Prostate gland (tissue), 2 donors: ENCODE data around the gene CRADD. TPM values are rescaled to one million over a fixed set of nuclear protein-coding genes. Genes with fewer than 3 reads are reported as not detected.
A peak's percentile ranks its signal among the peaks of the same experiment; 100 is the strongest.

ENCODE experiments used
- DNase-seq: peaks from one replicate; pipeline ENCODE4 v3.0.0-alpha.2; 2019; ENCODE audit warnings: low spot score
- H3K27ac ChIP-seq, 2 donors: fragments of 200-600 bp; sonication (generic); 2 replicates each; pipeline ENCODE4 v1.5.1; 2017 to 2019
- H3K27me3 ChIP-seq: fragments of 200-600 bp; sonication (generic); replicated peaks from 2 replicates; pipeline ENCODE4 v1.5.1; 2019; ENCODE audit not compliant: insufficient read depth
- H3K36me3 ChIP-seq, 2 donors: fragments of 200-600 bp; sonication (generic); 1 replicate in 1 of 2; 2 replicates in 1 of 2; pipeline versions ENCODE4 v1.5.1 to v1.8.1; 2017 to 2019
- H3K4me1 ChIP-seq: fragments of 200-600 bp; sonication (generic); replicated peaks from 2 replicates; pipeline ENCODE4 v1.5.1; 2019
- H3K4me3 ChIP-seq, 2 donors: fragments of 200-600 bp; sonication (generic); 2 replicates each; pipeline ENCODE4 v1.5.1; 2017 to 2019
- H3K9me3 ChIP-seq: fragments of 200-600 bp; sonication (generic); 2 replicates; pipeline ENCODE4 v1.5.1; 2017
- CTCF ChIP-seq, 4 experiments: fragments of 200-600 bp in 2 of 4; fragments of 450-650 bp in 2 of 4; sonication (generic) in 2 of 4; IDR thresholded peaks; 1 replicate in 3 of 4; 2 replicates in 1 of 4; pipeline ENCODE4 v1.5.1; 2016 to 2019; ENCODE audit warnings: antibody characterized with exemption in 4 of 4, mild to moderate bottlenecking in 2 of 4, moderate library complexity in 2 of 4
- POLR2A ChIP-seq: fragments of 450-650 bp; IDR thresholded peaks from one replicate; pipeline ENCODE4 v1.6.1; 2016; ENCODE audit warnings: antibody characterized with exemption, mild to moderate bottlenecking
- POLR2AphosphoS5 ChIP-seq: sonication (generic); formaldehyde crosslinking; IDR thresholded peaks from one replicate; pipeline ENCODE4 v1.6.1; 2017; ENCODE audit warnings: antibody characterized with exemption
- WGBS: methylation state at CpG from one replicate; pipeline ENCODE4 v1.1.5; 2018; 5-methylcytosine and 5-hydroxymethylcytosine counted together
- intact Hi-C: fragments of 100-400 bp; cut with DNase I; formaldehyde crosslinking; loops from one replicate; pipeline ENCODE4 v1.14.2; 2022
- total RNA-seq, 2 donors: library from RNA; depleted of rRNA; stranded (reverse); fragments of >200 nt; gene quantifications; one replicate each; pipeline ENCODE4 v1.1.0, GENCODE V29; 2016

The CRADD gene
- total RNA-seq, 2 donors from 2014 or later: 38.9 to 42.4 TPM

- Histone ChIP-seq H3K4me3 (peak overlapping the region in 1 of 2 donors; percentile 1), H3K27ac (peak overlapping the region; percentile 89 to 95), H3K4me1 (peaks cover 14% of the 10 kb centered on the region), H3K9me3 (no peaks in the 10 kb centered on the region), H3K27me3 (no peaks in the 10 kb centered on the region), H3K36me3 (no peaks in the 10 kb centered on the region)
- no peak for TF ChIP-seq CTCF (IDR thresholded peaks at IDR 0.05)
- no peak for TF ChIP-seq POLR2AphosphoS5
- 40% methylated on average over 3 of the region's 3 CpGs for whole genome bisulfite sequencing
- DNase-seq: no peak
- intact Hi-C loops: loop anchor here (5.0 kb wide), 1 partner anchor 148 kb away; no protein-coding TSS in a partner anchor
Measured at GRCh38 chr12:93740751-93741150, 63.6 kb downstream of the CRADD start.

- no peak for TF ChIP-seq CTCF (IDR thresholded peaks at IDR 0.05)
- no peak for TF ChIP-seq POLR2A
- TF ChIP-seq POLR2AphosphoS5: peak; percentile 16
- intact Hi-C loops: loop anchor here (1.0 to 5.0 kb wide), 2 partner anchors 149 to 171 kb away; no protein-coding TSS in a partner anchor
- H3K36me3 ChIP-seq: no peaks in the 10 kb centered on the region
- DNase-seq: no peak
- peak overlapping the region; percentile 35 to 38 for H3K4me3 ChIP-seq
- peaks cover 14% of the 10 kb centered on the region for H3K4me1 ChIP-seq
- 11% methylated on average over 10 of the region's 10 CpGs for WGBS
- no peaks in the 10 kb centered on the region for H3K27me3 ChIP-seq
- peak overlapping the region; percentile 89 to 95 for H3K27ac ChIP-seq
- no peaks in the 10 kb centered on the region for H3K9me3 ChIP-seq
Measured at GRCh38 chr12:93741659-93742109, 64.5 kb downstream of the CRADD start.

- peak in 3 of 4 experiments; percentile 34 to 74 (median 65) for TF ChIP-seq CTCF (IDR thresholded peaks at IDR 0.05)
- TF ChIP-seq POLR2A: peak; percentile 17
- TF ChIP-seq POLR2AphosphoS5: peak; percentile 98
- H3K4me3 ChIP-seq: peak overlapping the region; percentile 35 to 38
- no peaks in the 10 kb centered on the region for H3K9me3 ChIP-seq
- peaks cover 13% of the 10 kb centered on the region for H3K4me1 ChIP-seq
- intact Hi-C loops: loop anchor here (1.0 to 5.0 kb wide), 2 partner anchors 150 to 172 kb away; no protein-coding TSS in a partner anchor
- DNase-seq: peak; percentile 86
- peak overlapping the region; percentile 89 to 95 for H3K27ac ChIP-seq
- under 1% methylated on average over 45 of the region's 45 CpGs for WGBS
- no peaks in the 10 kb centered on the region for H3K36me3 ChIP-seq
- no peaks in the 10 kb centered on the region for H3K27me3 ChIP-seq
Measured at GRCh38 chr12:93742110-93742934, 65.1 kb downstream of the CRADD start.

- no peak for DNase-seq
- WGBS: 89% methylated on average over 9 of the region's 9 CpGs
- peak overlapping the region; percentile 89 to 95 for H3K27ac ChIP-seq
- H3K9me3 ChIP-seq: no peaks in the 10 kb centered on the region
- H3K27me3 ChIP-seq: no peaks in the 10 kb centered on the region
- no peaks in the 10 kb centered on the region for H3K36me3 ChIP-seq
- no peak for TF ChIP-seq POLR2A
- TF ChIP-seq CTCF (IDR thresholded peaks at IDR 0.05): no peak
- TF ChIP-seq POLR2AphosphoS5: no peak
- intact Hi-C loops: loop anchor here (5.0 kb wide), 1 partner anchor 151 kb away; no protein-coding TSS in a partner anchor
- H3K4me1 ChIP-seq: peaks cover 7% of the 10 kb centered on the region
- peak overlapping the region; percentile 35 to 38 for H3K4me3 ChIP-seq
Measured at GRCh38 chr12:93743229-93743998, 66.2 kb downstream of the CRADD start.
